ENCODE results near the gene GPR161.

- TF ChIP-seq CTCF (conservative IDR thresholded peaks at IDR 0.05; ENCODE audit: low read length) (no peak), EZH2phosphoT487 (IDR thresholded peaks at IDR 0.05; ENCODE audit: borderline replicate concordance, low read depth, low read length) (no peak)
Measured at GRCh38 chr1:168125051-168125450, 11.7 kb downstream of the GPR161 start.
